DMS 273 (cell line): ENCODE results near the gene GABRQ.
A peak's percentile ranks its signal among the peaks of the same experiment; 100 is the strongest.
"Not testable (repeated sequence)": the region's sequence is repeated elsewhere in the genome, so short reads cannot be mapped to it uniquely, and the experiment has no call there.

ENCODE experiments used
- DNase-seq: peaks from one replicate; lab custom pipeline; 2025; ENCODE audit not compliant: unreplicated experiment; lab: John Stamatoyannopoulos, UW

GABRQ gene

DNA sequence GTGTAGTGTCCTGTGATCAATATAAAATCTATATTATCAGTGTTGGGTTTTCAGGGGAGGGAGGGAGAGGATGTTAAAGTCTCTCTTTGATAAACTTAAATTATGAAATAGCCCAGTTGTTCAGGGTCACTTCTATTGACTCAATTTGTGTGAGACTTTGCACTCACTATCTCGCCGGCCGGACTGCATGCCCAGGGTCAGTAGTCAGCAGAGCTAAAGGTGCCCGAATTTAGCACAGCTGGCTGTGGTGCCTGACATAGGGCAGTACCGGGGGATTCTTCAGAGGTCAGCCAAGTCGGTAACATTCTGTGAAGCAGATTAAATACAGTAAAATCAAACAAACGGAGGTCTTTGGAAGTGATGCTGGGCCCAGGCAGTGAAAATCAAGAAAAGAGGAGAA, 19.2 kb downstream of the GABRQ start:
- DNase-seq = no peak

- peak; percentile 24 for DNase-seq
These were observed 20.6 kb downstream of the GABRQ start for GRCh38 chrX:152658302-152658701.

DNA sequence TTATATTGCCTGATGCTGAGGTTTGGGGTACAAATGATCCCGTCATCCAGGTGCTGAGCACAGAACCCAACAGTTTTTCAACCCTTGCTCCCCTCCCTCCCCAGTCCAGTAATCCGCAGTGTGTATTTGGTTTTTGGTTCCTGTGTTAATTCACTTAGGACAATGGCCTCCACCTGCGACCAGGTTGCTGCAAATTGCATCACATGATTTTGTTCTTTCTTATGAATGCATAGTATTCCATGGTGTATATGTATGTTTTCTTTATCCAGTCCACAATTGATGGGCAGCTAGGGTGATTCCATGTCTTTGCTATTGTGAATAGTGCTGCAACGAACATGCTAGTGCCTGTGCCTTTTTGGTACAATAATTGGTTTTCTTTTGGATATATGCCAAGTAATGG, 25.4 kb downstream of the GABRQ start:
- no peak for DNase-seq

GRCh38 chrX:152674135-152674534, 36.4 kb downstream of the GABRQ start:
- no peak for DNase-seq

- DNase-seq = not testable (repeated sequence)
These were observed 37.0 kb downstream of the GABRQ start for GRCh38 chrX:152674652-152675051.

DNA sequence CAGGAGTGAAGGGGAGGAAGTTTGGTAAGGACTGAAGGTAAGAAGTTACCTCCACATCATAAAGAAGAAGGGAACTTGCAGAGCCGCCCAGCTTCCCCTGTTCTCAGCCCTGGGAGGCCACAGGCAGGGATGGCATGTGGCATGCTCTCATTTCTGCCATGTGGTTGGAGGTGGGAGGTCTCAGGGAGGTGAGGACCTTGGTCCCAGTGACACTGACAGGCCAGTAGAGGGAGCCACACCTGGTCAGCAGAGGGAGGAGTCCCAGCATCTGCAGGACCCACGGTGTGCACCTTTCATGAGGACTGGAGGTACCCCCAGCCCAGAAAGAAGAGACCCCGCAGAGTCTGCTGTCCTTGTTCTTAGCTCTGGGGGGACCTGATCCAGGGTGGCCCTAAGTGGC, 43.3 kb downstream of the GABRQ start:
- not testable (repeated sequence) for DNase-seq

DNA sequence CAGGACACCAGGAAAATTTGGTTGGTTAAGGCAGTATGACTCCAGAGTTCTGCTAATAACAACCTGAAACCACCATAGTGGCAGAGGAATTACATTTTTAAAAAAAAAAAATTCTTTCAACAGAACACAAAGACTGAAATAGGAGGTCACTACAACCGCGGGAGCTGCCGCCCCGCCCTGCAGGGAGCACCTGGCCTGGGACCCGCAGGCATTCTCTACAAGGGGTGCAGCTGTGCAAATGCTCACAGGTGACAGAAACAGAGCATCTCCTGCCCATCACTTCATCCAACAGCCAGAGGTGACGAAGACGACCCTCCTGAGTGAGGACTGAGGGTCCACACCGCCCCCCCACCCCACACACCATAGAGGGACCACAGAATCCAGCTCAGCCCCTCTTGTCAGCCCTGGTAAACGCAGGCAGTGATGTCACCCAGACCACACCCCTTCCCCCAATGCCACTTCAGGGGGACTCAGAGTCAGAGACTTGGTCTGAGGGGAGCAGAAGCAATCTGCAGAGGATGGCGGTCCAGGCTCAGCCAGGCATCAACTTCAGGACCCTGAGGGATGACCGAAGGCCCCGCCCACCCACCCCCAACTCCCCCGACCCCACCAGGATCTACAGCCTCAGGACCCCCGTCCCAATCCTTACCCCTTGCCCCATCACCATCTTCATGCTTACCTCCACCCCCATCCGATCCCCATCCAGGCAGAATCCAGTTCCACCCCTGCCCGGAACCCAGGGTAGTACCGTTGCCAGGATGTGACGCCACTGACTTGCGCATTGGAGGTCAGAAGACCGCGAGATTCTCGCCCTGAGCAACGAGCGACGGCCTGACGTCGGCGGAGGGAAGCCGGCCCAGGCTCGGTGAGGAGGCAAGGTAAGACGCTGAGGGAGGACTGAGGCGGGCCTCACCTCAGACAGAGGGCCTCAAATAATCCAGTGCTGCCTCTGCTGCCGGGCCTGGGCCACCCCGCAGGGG, 60.5 kb downstream of the GABRQ start, which contains the start of gene MAGEA3:
MAGEA3 (plus strand) TSS at position 843 of the 980 bp plus-strand sequence. CDS start 2,039 bp downstream, outside the sequence.
- DNase-seq = not testable (repeated sequence)

DNA sequence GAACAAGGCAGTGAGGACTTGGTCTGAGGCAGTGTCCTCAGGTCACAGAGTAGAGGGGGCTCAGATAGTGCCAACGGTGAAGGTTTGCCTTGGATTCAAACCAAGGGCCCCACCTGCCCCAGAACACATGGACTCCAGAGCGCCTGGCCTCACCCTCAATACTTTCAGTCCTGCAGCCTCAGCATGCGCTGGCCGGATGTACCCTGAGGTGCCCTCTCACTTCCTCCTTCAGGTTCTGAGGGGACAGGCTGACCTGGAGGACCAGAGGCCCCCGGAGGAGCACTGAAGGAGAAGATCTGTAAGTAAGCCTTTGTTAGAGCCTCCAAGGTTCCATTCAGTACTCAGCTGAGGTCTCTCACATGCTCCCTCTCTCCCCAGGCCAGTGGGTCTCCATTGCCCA, 62.7 kb downstream of the GABRQ start:
- DNase-seq = not testable (repeated sequence)

GRCh38 chrX:152706500-152706899, 68.8 kb downstream of the GABRQ start:
- DNase-seq = not testable (repeated sequence)
